HG03469 (cell line): ENCODE results near the gene ARL6.

Experiments used
- ATAC-seq: cut with Tn5 transposase; IDR thresholded peaks from one replicate; pipeline ENCODE4 v1.9.1; 2021; ENCODE audit warnings: mild to moderate bottlenecking, moderate library complexity, moderate number of reproducible peaks; ENCODE audit not compliant: unreplicated experiment

The ARL6 gene, protein sequence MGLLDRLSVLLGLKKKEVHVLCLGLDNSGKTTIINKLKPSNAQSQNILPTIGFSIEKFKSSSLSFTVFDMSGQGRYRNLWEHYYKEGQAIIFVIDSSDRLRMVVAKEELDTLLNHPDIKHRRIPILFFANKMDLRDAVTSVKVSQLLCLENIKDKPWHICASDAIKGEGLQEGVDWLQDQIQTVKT

DNA sequence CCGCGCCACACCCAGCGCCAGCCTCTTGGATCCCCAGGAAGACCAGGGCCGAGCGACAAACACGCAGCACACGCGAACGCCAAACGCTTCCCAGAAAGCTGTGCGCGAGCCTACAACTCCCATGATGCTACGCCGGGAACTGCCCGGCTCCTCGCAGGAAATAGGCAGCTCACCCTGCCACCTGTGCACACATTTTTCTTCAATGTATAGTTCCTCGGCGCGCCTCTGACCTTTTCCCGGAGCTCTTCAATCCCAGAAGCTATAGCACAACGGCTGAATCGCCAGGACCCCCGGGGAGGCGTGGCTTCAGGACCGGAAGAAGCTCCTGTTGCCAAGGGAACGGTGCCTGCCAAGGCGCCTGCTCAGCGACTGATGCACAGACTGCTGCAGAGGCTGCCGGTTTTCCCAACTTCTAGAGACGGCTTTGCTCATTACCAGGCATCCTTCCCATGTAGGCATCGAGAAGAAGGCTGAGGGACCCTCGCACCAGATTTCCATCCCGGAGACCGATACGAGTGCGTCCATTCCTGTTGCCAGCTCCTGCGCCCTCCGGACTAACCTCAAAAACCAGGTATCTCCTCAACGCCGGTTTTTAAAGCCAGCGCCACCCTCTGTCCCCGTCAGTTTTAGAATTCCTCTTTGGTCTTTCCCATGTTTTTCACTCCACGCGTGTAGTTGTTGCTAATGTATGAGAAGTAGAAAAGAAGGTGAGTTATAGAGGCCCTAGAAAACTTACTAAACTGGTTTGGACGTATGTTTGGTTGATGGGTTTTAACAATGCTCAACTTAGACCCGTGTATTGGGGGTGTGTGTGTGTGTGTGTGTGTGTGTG is at the start of gene ARL6:
TSS of gene ARL6 (plus strand) at position 352 of the 832 bp plus-strand sequence. CDS start 3,350 bp downstream, outside the sequence.
- peak; percentile 94 for ATAC-seq

GRCh38 chr3:97719156-97719821 is 45.3 kb upstream of the ARL6 start:
- ATAC-seq = peak; percentile 89

GRCh38 chr3:97720417-97720816 is 44.1 kb upstream of the ARL6 start:
- no peak for ATAC-seq

DNA sequence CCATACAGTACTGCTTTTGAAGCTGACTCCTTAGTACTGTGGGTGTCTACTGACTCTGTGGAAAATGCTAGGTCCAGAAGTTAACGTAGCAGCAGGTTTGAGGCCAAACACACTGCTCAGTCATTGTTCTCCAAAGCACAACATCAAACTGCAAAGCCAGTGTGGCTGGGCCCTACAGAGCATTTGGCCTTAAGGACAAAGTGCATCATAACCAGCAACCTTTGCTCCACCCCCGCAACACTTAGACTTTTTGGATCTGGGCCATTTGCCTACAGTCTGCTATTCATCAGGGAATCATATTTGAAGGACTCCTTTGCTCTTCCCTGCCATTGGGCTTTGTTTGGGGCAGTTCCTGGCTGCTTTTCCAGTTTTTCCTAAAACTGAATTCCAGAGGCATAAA is 43.1 kb upstream of the ARL6 start:
- no peak for ATAC-seq

- no peak for ATAC-seq
These were observed 27.6 kb upstream of the ARL6 start for GRCh38 chr3:97736928-97737327.

- ATAC-seq = no peak
These were observed 25.8 kb upstream of the ARL6 start for GRCh38 chr3:97738761-97739160.

DNA sequence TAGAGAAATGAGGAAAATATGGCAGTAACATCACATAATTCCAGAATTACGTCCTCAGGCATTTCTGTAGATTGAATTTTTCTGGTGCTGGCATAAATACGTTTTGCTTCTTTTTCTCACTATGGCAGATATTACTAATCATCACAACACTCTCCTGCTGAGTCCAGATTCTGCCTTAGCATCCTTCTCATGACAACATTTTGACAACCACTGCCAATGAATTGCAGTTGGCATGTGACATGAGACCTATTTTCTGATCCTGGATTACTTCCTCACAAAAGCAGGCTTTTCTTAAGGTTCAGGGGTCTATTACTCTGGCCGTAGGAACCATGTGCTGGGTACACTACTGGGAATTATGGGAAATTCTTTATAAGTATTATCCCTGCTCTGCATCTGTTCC is 22.5 kb upstream of the ARL6 start:
- ATAC-seq = no peak

DNA sequence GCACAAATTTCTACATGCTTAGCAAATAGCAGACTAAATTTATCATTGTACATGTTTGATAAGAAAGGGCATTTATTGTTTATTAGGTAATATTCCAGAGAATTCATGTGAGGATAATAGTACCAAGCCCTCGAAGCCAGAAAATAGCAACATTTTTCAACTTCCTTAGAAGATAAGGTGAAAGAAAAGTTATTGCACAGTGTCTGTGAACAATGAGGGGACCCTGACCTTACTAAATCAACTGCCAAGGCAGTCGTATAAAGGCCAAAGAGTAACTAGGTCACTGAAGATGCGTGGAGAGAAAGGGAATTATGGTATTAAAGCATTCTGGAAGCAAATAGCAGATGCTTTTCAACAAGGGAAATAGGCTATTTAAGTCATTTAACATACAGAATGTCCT is 20.3 kb upstream of the ARL6 start:
- ATAC-seq = no peak

GRCh38 chr3:97763586-97764406 is 762 bp upstream of the ARL6 start:
- ATAC-seq = no peak

GRCh38 chr3:97765336-97765735 is 778 bp downstream of the ARL6 start:
- ATAC-seq = no peak

GRCh38 chr3:97772926-97773325 is 8.4 kb downstream of the ARL6 start:
- no peak for ATAC-seq

DNA sequence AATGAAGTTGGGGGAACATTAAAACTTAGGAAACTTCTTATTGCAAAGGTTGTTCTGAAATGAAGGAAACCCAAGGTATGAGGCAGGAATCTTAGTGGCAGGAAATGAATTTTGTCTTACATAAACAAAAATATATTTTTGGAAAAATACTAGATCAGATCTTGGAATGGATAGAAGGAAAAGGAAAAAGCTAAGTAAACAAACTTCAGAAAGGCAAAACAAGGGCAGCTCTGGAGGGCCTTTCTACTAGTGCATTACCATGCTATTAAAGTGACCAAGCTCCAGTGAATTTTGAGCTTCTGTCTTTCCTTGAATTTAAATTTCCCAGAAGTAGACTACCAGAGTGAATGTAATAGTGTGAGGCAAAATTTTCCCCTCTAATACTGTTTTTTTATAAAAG is 13.6 kb downstream of the ARL6 start:
- ATAC-seq = no peak

- no peak for ATAC-seq
These were observed 29.0 kb downstream of the ARL6 start for GRCh38 chr3:97793420-97794019.

DNA sequence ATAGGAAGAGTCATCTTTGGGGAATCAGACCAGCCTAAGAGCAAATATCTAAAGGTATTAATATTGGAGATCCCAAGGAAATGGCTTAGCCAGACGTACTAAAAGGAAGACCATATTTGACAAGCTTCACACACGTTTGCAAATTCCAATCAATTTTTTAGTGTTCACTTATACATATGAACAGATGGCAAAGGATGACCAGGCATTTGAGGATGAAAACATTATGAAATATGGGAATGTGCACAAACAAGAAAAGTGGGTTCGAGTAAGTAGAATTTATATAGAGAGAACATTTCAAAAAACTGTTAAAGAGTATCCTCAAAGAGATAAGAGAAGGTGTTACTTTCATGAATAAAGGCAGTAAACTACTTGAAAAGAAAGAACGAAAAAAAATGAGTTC is 31.4 kb downstream of the ARL6 start:
- ATAC-seq = no peak

DNA sequence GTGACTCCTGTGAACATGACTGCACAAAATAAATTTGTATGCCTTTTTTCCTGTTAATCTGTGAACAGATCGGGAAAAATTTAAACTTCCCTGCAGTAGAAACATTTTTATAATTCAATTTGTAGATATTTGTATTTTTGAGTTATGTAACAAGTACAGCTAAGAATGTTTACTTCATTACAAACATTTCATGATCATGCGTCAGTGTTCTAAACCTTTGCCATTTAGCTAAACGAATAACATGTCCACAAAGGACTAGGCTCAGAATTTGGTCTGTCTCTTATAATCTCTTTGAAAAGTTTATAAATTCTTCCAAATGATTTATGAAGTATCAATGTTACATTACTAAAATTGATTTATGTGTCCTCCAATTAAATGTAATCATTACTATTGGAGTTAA is 39.9 kb downstream of the ARL6 start:
- ATAC-seq = no peak

DNA sequence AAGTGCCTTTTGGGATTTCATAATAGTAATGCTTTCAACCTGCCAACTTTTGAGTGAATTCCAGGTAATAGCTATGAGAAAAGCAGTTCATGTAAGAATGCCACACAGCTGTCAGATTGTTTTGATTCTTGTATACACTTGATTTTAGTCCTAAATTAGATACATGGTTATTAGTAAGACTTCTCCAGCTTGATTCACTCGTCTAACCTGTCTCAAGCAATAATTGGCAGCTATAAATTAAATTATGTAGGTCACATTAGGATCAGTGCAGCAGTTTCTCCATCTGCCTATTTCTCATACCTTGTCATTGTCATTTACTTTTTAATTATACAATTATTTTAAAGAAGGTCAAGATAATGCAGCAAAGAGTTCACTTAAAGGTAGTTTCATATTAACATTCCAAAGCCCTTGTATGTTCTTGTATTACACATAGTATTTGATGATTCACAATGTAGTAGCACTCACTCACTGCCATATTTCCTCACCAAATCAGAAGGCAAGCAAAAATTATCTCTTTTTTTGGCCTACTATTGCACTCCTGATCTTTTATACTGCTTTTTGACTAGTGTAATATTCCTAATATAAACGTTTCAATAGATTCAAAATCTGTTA is 46.3 kb downstream of the ARL6 start:
- ATAC-seq = no peak

GRCh38 chr3:97815149-97815917 is 50.8 kb downstream of the ARL6 start:
- ATAC-seq = peak; percentile 37

GRCh38 chr3:97816811-97817210 is 52.3 kb downstream of the ARL6 start:
- no peak for ATAC-seq

DNA sequence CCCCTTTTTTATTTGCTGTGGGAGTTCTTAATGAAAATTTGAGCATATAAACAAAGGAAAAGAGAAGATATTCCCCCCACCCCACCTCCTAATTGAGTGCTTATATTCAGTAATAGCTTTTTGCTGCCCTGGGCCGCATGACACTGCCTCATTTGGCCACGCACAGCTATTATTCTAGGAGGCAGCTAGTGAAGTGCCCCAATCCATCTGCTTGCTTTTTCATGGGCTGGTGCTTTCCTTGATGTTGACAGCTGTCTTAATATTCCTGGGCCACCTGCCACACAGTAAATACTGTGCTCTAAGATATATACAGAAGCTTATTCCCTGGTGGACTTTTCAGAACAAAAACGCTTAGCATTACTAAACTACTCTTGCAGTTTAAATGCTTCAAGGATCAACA is 53.4 kb downstream of the ARL6 start:
- ATAC-seq = no peak

DNA sequence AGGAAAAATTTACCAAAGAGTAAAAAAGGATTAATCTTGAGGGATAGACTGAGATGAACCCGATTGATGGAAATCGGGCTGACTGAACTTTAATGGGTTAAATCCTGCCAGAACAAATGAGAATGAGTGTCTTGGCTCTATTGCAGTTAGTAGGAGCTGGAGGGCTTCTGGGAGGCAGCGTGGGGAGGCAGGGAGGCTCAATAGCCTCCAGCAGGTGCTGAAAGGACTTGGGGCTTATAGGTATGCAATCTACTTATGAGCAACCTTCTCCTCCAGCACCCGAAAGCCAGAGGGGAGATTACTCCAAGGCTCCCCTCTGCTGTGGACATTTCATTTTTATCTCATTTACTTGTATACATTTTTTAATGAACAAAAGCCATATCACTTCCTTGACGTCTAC is 56.2 kb downstream of the ARL6 start:
- no peak for ATAC-seq
